Umbilical cord (tissue), 2 donors: ENCODE results near the gene PCSK2. TPM values are rescaled to one million over a fixed set of nuclear protein-coding genes. Genes with fewer than 3 reads are reported as not detected.
A peak's percentile ranks its signal among the peaks of the same experiment; 100 is the strongest.
"Not testable (repeated sequence)": the region's sequence is repeated elsewhere in the genome, so short reads cannot be mapped to it uniquely, and the experiment has no call there.

ENCODE experiments used
- DNase-seq: peaks from one replicate; pipeline ENCODE4 v3.0.0-alpha.2; 2015; ENCODE audit warnings: low spot score
- total RNA-seq: library from RNA; depleted of rRNA; stranded (reverse); fragments of >200 nt; gene quantifications from one replicate; pipeline ENCODE4 v1.2.3, GENCODE V29; 2014; ENCODE audit warnings: low replicate concordance; ENCODE audit not compliant: insufficient read depth

Gene PCSK2
- 1.2 TPM for total RNA-seq

- peak; percentile 54 for DNase-seq
Observed at GRCh38 chr20:17226410-17227218, at the start of gene PCSK2. TSS of gene PCSK2 (plus strand) at chr20:17227040. CDS start at chr20:17227306, 266 bp downstream.

GRCh38 chr20:17177341-17177740, 49.5 kb upstream of the PCSK2 start:
- DNase-seq: no peak

- no peak for DNase-seq
Observed at GRCh38 chr20:17179840-17180239, 47.0 kb upstream of the PCSK2 start.

GRCh38 chr20:17189976-17190695, 36.7 kb upstream of the PCSK2 start:
- DNase-seq: no peak

- no peak for DNase-seq
Observed at GRCh38 chr20:17197041-17197440, 29.8 kb upstream of the PCSK2 start.

GRCh38 chr20:17202030-17202429, 24.8 kb upstream of the PCSK2 start:
- DNase-seq: no peak

GRCh38 chr20:17202673-17203072, 24.2 kb upstream of the PCSK2 start:
- no peak for DNase-seq

GRCh38 chr20:17205084-17205813, 21.6 kb upstream of the PCSK2 start:
- no peak for DNase-seq

- DNase-seq: no peak
Observed at GRCh38 chr20:17210387-17210786, 16.5 kb upstream of the PCSK2 start.

- DNase-seq: no peak
Observed at GRCh38 chr20:17210983-17211382, 15.9 kb upstream of the PCSK2 start.

- DNase-seq: no peak
Observed at GRCh38 chr20:17215167-17215566, 11.7 kb upstream of the PCSK2 start.

- DNase-seq: not testable (repeated sequence)
Observed at GRCh38 chr20:17219856-17220255, 7.0 kb upstream of the PCSK2 start.

GRCh38 chr20:17223553-17223952, 3.3 kb upstream of the PCSK2 start:
- DNase-seq: no peak

- no peak for DNase-seq
Observed at GRCh38 chr20:17225851-17226409, 910 bp upstream of the PCSK2 start.

GRCh38 chr20:17227219-17227575, 357 bp downstream of the PCSK2 start:
- no peak for DNase-seq

GRCh38 chr20:17227669-17228623, 1.1 kb downstream of the PCSK2 start:
- DNase-seq: no peak

GRCh38 chr20:17228624-17229061, 1.8 kb downstream of the PCSK2 start:
- DNase-seq: no peak

GRCh38 chr20:17229256-17229655, 2.4 kb downstream of the PCSK2 start:
- no peak for DNase-seq

- DNase-seq: no peak
Observed at GRCh38 chr20:17233626-17234025, 6.8 kb downstream of the PCSK2 start.

GRCh38 chr20:17236766-17237165, 9.9 kb downstream of the PCSK2 start:
- DNase-seq: no peak

GRCh38 chr20:17248224-17248623, 21.4 kb downstream of the PCSK2 start:
- DNase-seq: no peak
